K562 (cell line): ENCODE data around the gene ULK2. TPM values are rescaled to one million over a fixed set of nuclear protein-coding genes. Genes with fewer than 3 reads are reported as not detected.

Source experiments
- ATAC-seq: fragments of 200-7000 bp; cut with Tn5 transposase; 3 replicates; pipeline ENCODE4 v1.9.1; 2020; ENCODE audit warnings: moderate library complexity
- BruUV-seq: library from RNA; stranded (reverse); fragments of 400-500 nt; replicated peaks from 2 replicates; lab custom pipeline; 2021; lab: Mats Ljungman, UMichigan
- CTCF ChIA-PET: fragments of 300-600 bp; formaldehyde crosslinking; extraction: SDS; loops from one replicate; lab custom pipeline; 2021; ENCODE audit warnings: low intra/inter-chr PET ratio; lab: Yijun Ruan, JAX
- POLR2A ChIA-PET: fragments of 300-600, 350-650 bp; sonication (Branson Sonifier 250); formaldehyde crosslinking; extraction: SDS; loops from one replicate; lab custom pipeline; 2021; ENCODE audit warnings: antibody characterized with exemption, inconsistent platforms; lab: Yijun Ruan, JAX
- DNase-seq, 4 experiments: peaks; one replicate each; pipeline versions ENCODE4 v3.0.0 to v3.0.0-alpha.2; 2011 to 2018; ENCODE audit warnings: low spot score in 3 of 4, mixed read lengths in 3 of 4; ENCODE audit errors: extremely low read depth in 1 of 4
- FAIRE-seq: peaks from 2 replicates; lab custom pipeline; 2011; peaks lifted over from hg19 to GRCh38; lab: Jason Lieb, UNC
- H2AFZ ChIP-seq: 2 replicates; pipeline ENCODE4 v1.6.0; 2011; ENCODE audit warnings: low read depth, low read length, control low read depth, inconsistent platforms
- H3K27ac ChIP-seq: fragments of 200-600 bp; 3 replicates; pipeline ENCODE4 v1.8.0; 2011; ENCODE audit warnings: low read depth, mild to moderate bottlenecking, control low read depth, inconsistent platforms, low read length, moderate library complexity, mixed read lengths; ENCODE audit errors: extremely low read depth
- H3K27me3 ChIP-seq, 2 experiments: fragments of 300-600 bp in 1 of 2; 2 replicates in 1 of 2; 3 replicates in 1 of 2; pipeline versions ENCODE4 v1.6.0 to v1.8.0; 2011; ENCODE audit warnings: inconsistent platforms in 2 of 2, low read length in 2 of 2, mild to moderate bottlenecking in 1 of 2, mixed read lengths in 1 of 2, moderate library complexity in 1 of 2; ENCODE audit not compliant: control insufficient read depth in 2 of 2, insufficient read depth in 2 of 2
- H3K36me3 ChIP-seq: fragments of 300-600 bp; 3 replicates; pipeline ENCODE4 v1.8.0; 2011; ENCODE audit warnings: mild to moderate bottlenecking, low read length, inconsistent platforms; ENCODE audit not compliant: control insufficient read depth, insufficient read depth
- H3K4me1 ChIP-seq, 2 experiments: fragments of 200-600 bp in 1 of 2; replicated peaks in 1 of 2; 2 replicates in 1 of 2; 3 replicates in 1 of 2; pipeline versions ENCODE4 v1.5.1 to v1.8.0; 2011; ENCODE audit warnings: inconsistent platforms in 2 of 2, low read length in 2 of 2, mild to moderate bottlenecking in 1 of 2, mixed read lengths in 1 of 2, moderate library complexity in 1 of 2; ENCODE audit not compliant: control insufficient read depth in 2 of 2, insufficient read depth in 2 of 2
- H3K4me2 ChIP-seq: 2 replicates; pipeline ENCODE4 v1.6.1; 2011; ENCODE audit warnings: low read length, control low read depth, inconsistent platforms, mixed read lengths; ENCODE audit not compliant: insufficient read depth
- H3K4me3 ChIP-seq: fragments of 200-600 bp; sonication (generic), shearing (Covaris generic); 2 replicates; pipeline ENCODE4 v1.5.1; 2016; ENCODE audit warnings: control low read depth, inconsistent platforms
- H3K79me2 ChIP-seq: fragments of 200-600 bp; 3 replicates; pipeline ENCODE4 v1.8.0; 2011; ENCODE audit warnings: low read length, inconsistent platforms; ENCODE audit not compliant: control insufficient read depth, insufficient read depth
- H3K9ac ChIP-seq, 2 experiments: 2 replicates each; pipeline versions ENCODE4 v1.6.0 to v1.6.1; 2011; ENCODE audit warnings: low read depth in 2 of 2, low read length in 2 of 2, control low read depth in 1 of 2, inconsistent platforms in 1 of 2, mild to moderate bottlenecking in 1 of 2, mixed read lengths in 1 of 2; ENCODE audit not compliant: insufficient read depth in 1 of 2
- H3K9me1 ChIP-seq: one replicate; pipeline ENCODE4 v1.6.0; 2011; ENCODE audit warnings: inconsistent platforms, mild to moderate bottlenecking, low read length, moderate library complexity; ENCODE audit not compliant: control insufficient read depth, insufficient read depth
- H3K9me3 ChIP-seq: replicated peaks from 2 replicates; pipeline ENCODE4 v1.5.1; 2011; ENCODE audit warnings: low read depth, low read length, inconsistent platforms; ENCODE audit not compliant: control insufficient read depth, insufficient read depth
- H4K20me1 ChIP-seq: replicated peaks from 2 replicates; pipeline ENCODE4 v1.6.1; 2011; ENCODE audit warnings: low read length, inconsistent platforms, mixed read lengths; ENCODE audit not compliant: control insufficient read depth, insufficient read depth
- ARID1B ChIP-seq: fragments of 450-650 bp; IDR thresholded peaks from 2 replicates; pipeline ENCODE4 v1.6.1; 2016; ENCODE audit warnings: antibody characterized with exemption, mild to moderate bottlenecking, inconsistent platforms
- EGR1 ChIP-seq: fragments of 450-650 bp; conservative IDR thresholded peaks from 2 replicates; pipeline ENCODE4 v1.6.1; 2017; ENCODE audit warnings: mild to moderate bottlenecking
- HOMEZ ChIP-seq: fragments of 250-450 bp; sonication (Bioruptor Pico); IDR thresholded peaks from 2 replicates; pipeline ENCODE4 v1.4.0; 2020; ENCODE audit warnings: mild to moderate bottlenecking, moderate library complexity
- PHF8 ChIP-seq: fragments of 200-600 bp; sonication (generic); IDR thresholded peaks from 2 replicates; pipeline ENCODE4 v1.6.1; 2012; ENCODE audit warnings: mixed run types, mild to moderate bottlenecking, inconsistent platforms, low read length, moderate library complexity, borderline replicate concordance
- POLR2A ChIP-seq: fragments of 450-650 bp; conservative IDR thresholded peaks from 2 replicates; pipeline ENCODE4 v1.6.1; 2016
- SMC3 ChIP-seq: conservative IDR thresholded peaks from 2 replicates; pipeline ENCODE4 v1.6.1; 2011; ENCODE audit warnings: low read depth, low read length, improper control_type of control experiment; ENCODE audit not compliant: insufficient read depth
- SNIP1 ChIP-seq: fragments of 450-650 bp; IDR thresholded peaks from 2 replicates; pipeline ENCODE4 v1.7.1; 2017; ENCODE audit warnings: low read depth, mild to moderate bottlenecking
- SREBF2 ChIP-seq: sonication (generic); formaldehyde crosslinking; IDR thresholded peaks from 2 replicates; pipeline ENCODE4 v1.4.0; 2020; ENCODE audit warnings: mild to moderate bottlenecking, missing genetic modification reagents
- ZBTB8A ChIP-seq: fragments of 450-650 bp; IDR thresholded peaks from 2 replicates; pipeline ENCODE4 v1.6.1; 2018; ENCODE audit warnings: mild to moderate bottlenecking, moderate library complexity; ENCODE audit not compliant: partially characterized antibody
- ZHX1 ChIP-seq: fragments of 150-350 bp; conservative IDR thresholded peaks from 2 replicates; pipeline ENCODE4 v1.6.1; 2014; ENCODE audit warnings: low read length
- ZNF174 ChIP-seq: fragments of 250-450 bp; sonication (Bioruptor Pico); IDR thresholded peaks from 2 replicates; pipeline ENCODE4 v1.4.0; 2020; ENCODE audit warnings: mild to moderate bottlenecking
- WGBS: fragments of 100-300 bp; shearing (Covaris generic); methylation state at CpG from one replicate; pipeline ENCODE4 v1.1.6; 2016; ENCODE audit warnings: low coverage, mixed read lengths; ENCODE audit not compliant: insufficient coverage; ENCODE audit errors: missing lambda C conversion rate; 5-methylcytosine and 5-hydroxymethylcytosine counted together
- in situ Hi-C: fragments of 300-500 bp; cut with MboI; formaldehyde crosslinking; loops from 4 replicates; pipeline ENCODE4 v1.15.0; 2018; ENCODE audit warnings: inconsistent platforms, mixed read lengths
- intact Hi-C: fragments of 100-400 bp; cut with micrococcal nuclease; formaldehyde crosslinking; loops from 2 replicates; pipeline ENCODE4 v1.14.2; 2022
- polyA plus RNA-seq, 8 experiments: library from polyadenylated mRNA; depleted of rRNA in 4 of 8; stranded (reverse) in 5 of 8; unstranded in 3 of 8; fragments of >200 nt; fragmentation: Nextera tagmentation in 2 of 8; fragmentation: Illumina TruSeq in 1 of 8; extraction: Ambion mirVana in 2 of 8; extraction: Trizol in 1 of 8; gene quantifications; 2 replicates each; pipeline versions ENCODE4 v1.2.1 to v1.2.3, GENCODE V29; 2011 to 2014; ENCODE audit warnings: inconsistent platforms in 1 of 8, missing spikeins in 1 of 8
- total RNA-seq, 7 experiments: library from RNA; depleted of rRNA in 6 of 7; stranded (reverse); fragments of >200 nt in 6 of 7; fragmentation: Illumina TruSeq in 2 of 7; extraction: Trizol in 2 of 7; gene quantifications; 2 replicates each; pipeline versions ENCODE4 v1.2.1 to v1.2.3, GENCODE V29; 2011 to 2021; ENCODE audit warnings: low replicate concordance in 1 of 7

The ULK2 gene
- total and polyA plus RNA-seq, 9 of the 15 experiments (the other 6 are each of a cell fraction or from before 2014, with no cell fraction given), result 0.01 to 0.18 (median 0.07) TPM; not detected in 5

- Histone ChIP-seq H3K4me3 (no peak overlapping the region), H3K9me3 (no peaks in the 10 kb centered on the region), H3K4me1 (peaks cover 0 to 5% of the 10 kb centered on the region in 2 experiments; a peak in 1 of 5 replicates), H3K79me2 (no peaks in the 10 kb centered on the region), H3K9me1 (no peaks in the 10 kb centered on the region), H3K4me2 (no peak overlapping the region), H3K9ac (no peak overlapping the region), H2AFZ (no peak overlapping the region), H3K27ac (no peak overlapping the region), H3K27me3 (peaks cover 3 to 33% of the 10 kb centered on the region in 2 experiments; a peak in 4 of 5 replicates), H3K36me3 (no peaks in the 10 kb centered on the region), H4K20me1 (no peaks in the 10 kb centered on the region)
- in situ Hi-C loops (no loop called here), intact Hi-C loops (no loop called here)
- no peak for DNase-seq
- WGBS, result 0% methylated on average over 1 of the region's 26 CpGs
- no TSS peak for BruUV-seq
- POLR2A ChIA-PET, result no interaction called here
- CTCF ChIA-PET, result no interaction called here
- FAIRE-seq, result no peak
- no peak for ATAC-seq
- no peak for TF ChIP-seq PHF8
These were observed 123.2 kb downstream of the ULK2 start for GRCh38 chr17:19744492-19744891.

DNA sequence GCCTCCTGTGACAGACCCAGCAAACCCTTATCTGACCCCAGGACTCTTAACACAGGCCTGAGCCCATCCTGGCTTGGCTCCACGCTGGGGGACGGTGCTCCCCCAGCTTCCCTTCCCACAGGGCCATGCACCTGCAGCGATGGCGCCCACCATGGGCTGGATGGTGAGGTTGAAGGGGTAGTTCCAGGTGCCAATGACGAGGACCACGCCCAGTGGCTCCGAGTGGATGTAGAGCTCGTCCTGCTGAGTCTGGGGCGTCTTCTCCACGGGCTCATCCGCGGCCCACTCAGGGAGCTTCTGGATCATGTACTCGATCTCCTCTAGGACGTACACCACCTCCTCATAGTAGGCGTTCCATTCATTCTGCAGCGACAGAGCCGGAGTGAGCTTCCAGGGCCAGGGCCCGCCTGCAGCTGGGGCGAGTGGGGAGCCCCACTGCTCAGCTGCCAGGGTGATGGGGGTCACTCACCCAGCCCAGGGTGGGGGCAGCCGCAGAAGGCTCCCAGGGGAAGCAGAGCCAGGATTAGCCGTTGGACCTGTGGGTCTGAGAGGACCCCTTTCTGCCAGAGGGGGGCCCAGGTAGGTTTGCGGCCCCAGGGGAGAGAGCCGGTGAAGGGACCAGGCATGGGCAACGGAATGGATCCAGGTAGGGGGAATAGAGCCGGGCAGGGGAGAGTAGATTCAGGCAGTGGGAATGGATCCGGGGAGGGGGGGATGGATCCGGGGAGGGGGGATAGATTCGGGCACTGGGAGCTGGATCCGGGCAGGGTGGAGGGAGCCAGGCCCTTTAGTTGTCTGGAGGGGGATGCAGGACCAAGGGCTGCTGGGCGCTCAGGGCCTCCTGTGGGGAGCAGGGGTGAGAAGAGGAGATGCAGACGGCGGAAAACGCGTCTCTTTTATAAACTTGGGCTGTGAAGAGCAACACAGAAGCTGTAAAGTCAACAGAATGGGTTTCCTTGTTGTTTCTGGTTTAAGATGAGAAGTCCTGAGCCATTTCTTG lies 124.3 kb downstream of the ULK2 start:
- Histone ChIP-seq H3K4me2 (no peak overlapping the region), H3K27ac (no peak overlapping the region), H3K27me3 (peaks cover 3 to 24% of the 10 kb centered on the region in 2 experiments; a peak in 4 of 5 replicates), H3K79me2 (no peaks in the 10 kb centered on the region), H3K9ac (no peak overlapping the region), H3K4me3 (no peak overlapping the region), H2AFZ (no peak overlapping the region), H4K20me1 (no peaks in the 10 kb centered on the region), H3K36me3 (no peaks in the 10 kb centered on the region), H3K4me1 (peaks cover 0 to 5% of the 10 kb centered on the region in 2 experiments; a peak in 1 of 5 replicates), H3K9me3 (no peaks in the 10 kb centered on the region), H3K9me1 (no peaks in the 10 kb centered on the region)
- no TSS peak for BruUV-seq
- CTCF ChIA-PET, result no interaction called here
- DNase-seq, result no peak
- 3% methylated on average over 10 of the region's 34 CpGs for WGBS
- intact Hi-C loops (no loop called here), in situ Hi-C loops (no loop called here)
- POLR2A ChIA-PET, result no interaction called here
- no peak for ATAC-seq
- no peak for FAIRE-seq
- TF ChIP-seq ZHX1 (no peak), ARID1B (no peak), SMC3 (no peak), SREBF2 (CRISPR knock-in tag) (no peak), EGR1 (no peak), SNIP1 (no peak), ZNF174 (CRISPR knock-in tag) (no peak), ZBTB8A (no peak), POLR2A (no peak), HOMEZ (CRISPR knock-in tag) (no peak)
